Measurements from ENCODE around the gene MKX.

Gene MKX

DNA sequence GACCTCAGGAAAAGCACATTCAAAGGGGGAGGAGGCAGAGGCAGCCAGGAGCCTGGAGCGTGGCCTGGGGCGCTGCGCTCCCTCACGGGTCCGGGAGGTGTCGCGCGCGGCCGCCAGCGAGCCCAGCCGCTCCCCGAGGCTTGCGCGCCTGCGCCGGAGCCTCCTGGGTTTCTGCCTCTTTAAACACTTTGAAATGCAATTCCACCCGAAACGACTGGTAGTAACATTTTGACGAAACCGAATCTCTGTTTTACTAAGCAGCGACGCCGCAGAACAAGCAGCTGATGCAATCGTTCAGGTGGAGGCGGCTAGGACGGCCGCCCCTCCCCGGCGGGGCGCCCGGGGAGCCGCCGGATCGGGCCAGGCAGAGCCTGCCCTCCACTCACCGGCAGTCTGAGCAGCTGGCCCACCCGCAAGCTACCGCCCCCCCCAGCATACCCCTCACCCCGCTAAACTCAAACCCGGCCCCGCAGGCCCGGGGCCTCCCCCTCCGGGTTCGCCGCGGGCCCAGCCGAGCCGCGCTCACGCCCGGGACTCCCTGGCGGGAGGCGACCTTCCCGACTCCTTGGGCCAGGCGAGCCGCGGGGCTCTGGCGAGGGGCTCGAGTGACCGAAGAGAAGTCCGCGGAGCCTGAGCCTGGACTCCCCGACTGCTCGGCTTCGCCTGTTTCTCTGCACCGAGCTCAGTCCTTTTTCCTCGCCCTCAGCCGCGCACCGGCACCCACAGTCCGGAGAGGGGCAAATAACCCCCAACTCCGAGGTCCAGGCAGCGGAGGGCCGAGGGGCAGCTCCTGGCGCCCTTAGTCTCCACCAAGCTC lies 3.2 kb downstream of the MKX start:
- DNase-seq, result peak; percentile 91

DNA sequence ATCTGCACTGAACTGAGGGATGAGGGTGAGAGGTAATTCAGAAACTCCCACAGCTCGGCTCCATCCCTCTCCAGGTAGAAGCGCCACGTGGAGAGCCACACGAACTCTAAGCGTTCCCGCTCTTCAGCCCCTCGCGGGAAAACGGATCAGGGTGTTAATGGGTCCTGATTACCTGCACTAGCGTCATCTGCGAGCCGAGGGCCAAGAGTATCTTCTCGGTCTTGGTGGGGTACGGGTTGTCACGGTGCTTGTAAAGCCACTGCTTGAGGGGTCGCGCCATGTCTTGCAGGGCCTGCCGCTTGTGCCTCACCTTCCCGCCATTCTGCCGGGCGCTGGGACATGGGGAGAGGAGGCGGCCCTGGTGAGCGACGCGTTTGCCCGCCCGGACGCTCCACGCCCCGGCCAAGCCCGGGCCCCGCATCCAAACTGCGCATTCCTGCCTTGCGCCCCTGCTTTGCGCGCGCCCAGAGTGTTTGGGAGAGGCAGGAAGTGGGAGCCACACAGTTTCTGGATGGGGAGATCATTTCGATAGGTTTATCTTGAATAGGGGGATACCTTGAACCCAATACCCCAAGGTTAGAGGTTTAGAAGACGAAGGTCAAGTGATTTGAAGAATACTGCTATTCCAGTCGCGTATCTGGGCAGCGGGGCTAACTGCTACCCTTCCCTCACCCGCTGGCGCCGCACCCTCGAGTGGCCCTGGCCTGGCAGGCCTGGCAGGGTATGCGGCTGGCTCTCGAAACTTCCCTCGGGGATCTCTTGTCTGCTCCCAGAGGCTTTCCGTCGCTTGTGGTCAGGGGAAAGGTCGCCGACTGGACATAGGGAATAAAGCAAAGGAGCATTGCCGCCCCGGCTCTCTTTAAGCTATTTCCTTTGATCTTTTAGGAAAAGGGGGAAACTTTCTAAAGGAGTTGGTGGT lies 4.2 kb downstream of the MKX start:
- DNase-seq, result no peak

DNA sequence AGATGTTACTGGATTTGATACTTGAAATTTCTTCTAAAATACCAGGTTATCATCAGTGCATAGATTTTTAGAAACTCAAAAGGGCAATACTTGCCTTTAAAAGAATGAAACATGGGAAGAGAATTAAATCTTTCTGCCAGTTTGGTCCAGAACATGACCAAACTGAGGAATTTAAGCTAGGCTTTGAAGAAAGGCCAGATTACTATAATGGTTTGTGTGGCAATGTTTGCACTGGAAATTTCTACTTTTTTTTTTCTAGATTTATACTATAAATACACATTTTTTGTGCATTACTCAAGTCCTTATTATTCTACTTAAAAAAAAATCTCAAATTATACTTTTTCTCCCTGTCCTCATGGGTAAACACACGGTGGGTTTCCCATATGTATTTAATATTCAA lies 9.2 kb downstream of the MKX start:
- DNase-seq, result peak; percentile 46

DNA sequence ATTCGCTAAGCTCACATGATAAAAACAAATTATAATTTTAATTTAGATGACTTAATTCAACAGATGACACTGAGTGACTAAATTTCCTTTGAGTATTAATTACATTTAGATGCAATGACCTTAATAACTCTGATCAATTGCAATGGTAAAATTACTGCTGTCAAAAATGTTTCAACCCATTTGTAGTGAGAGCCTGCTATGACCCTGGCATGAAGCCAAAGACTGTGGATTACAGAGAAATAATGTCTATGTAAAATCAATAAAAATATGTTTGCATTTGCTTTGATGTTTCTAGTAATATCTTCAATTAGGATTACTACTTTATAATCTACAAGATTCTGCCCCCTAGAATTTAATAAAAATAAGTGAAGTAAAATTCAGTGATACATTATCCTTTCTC lies 15.6 kb downstream of the MKX start:
- no peak for DNase-seq

- DNase-seq, result no peak
Observed at GRCh38 chr10:27728338-27728737, 17.3 kb downstream of the MKX start.

DNA sequence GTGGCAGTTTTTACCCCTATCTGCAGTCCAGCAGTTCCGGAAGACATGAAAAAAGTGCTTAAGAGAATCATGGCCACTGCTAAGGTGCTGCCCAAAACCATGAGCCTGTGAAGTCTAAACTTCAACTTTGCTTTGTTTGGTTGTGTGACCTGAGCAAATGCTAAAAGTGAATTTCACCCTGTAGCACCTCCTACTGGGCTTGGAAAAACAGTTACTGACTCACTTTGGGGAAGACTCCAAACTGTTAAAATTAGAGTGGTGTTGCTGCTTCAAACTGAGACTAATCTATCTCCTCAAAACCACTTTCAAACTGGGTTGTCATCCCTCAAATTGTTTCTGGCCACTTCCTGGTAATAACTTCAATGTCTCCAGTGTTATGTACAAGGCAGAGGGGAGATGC lies 21.3 kb downstream of the MKX start:
- no peak for DNase-seq

DNA sequence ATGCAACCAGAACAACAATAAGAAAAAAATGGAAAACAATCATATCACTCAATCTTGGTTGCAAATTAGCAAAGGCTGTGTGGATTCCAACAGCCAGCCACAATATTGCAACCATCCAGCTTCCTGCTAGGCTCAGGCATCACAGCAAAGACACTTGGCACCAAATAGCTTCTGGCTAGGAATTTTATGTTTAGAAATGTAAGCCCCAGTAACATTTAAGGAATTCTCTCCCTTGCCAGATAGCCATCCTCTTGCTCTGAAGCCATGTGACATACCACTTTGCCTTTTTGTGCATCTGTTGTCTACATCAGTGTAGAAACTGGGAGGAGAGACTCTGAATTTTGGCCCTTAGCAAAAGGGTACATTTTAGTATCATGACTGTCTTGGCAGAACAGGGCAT lies 22.2 kb downstream of the MKX start:
- DNase-seq, result peak; percentile 94

DNA sequence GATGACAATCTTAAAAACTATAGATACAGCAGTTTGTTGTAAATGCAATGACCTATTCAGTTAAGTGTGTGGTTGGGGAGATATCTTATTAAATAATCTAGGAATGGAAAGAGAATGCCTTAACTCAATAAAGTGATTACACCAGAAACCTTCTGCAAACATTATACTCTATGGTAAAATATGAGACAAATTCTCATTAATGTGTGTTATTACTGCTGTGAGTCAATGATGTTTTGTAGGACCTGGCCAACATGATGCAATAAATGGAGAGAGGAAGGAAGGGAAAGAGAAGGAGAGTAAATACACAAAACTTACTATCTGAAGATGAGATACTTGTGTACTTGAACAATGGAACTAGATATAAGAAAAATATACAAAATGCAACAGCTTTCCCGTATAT lies 25.1 kb downstream of the MKX start:
- DNase-seq, result peak; percentile 27

GRCh38 chr10:27719052-27719451 lies 26.6 kb downstream of the MKX start:
- DNase-seq, result no peak

GRCh38 chr10:27717861-27718260 lies 27.8 kb downstream of the MKX start:
- DNase-seq, result peak; percentile 55

DNA sequence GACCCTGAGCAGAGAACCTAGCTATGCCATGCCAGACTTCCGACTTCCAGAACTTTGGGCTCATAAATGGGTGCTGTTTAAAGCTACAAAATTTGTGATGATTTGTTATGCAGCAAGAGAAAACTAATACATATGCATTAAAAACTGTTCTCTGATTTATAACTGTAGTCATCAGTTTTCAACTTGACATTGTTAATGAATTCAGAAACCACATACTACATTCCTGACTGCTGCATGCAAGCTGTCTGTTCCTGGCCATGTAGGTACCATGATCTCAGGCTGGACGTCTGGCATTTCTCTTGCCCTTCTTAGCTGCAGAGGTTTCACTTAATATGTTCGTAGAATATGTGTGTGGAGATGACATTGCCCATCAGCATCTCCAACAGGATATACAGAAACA lies 28.4 kb downstream of the MKX start:
- DNase-seq, result no peak

DNA sequence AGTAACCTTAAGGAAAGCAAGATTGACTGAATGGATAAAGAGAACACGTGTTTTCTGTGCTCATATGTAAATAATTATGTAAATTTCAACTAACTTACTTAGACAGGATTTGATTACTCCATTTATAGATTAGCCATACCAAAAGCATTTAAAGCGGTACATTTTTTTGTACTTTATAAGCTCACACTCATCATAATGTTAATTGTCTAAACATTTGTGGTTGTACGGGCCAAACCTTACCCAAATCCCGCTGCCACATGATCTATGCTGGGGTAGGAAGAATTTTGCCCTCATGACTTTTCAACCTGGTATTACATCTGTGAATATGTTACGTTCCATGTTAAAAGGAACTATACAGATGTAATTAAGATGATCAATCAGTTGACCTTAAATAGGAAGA lies 29.1 kb downstream of the MKX start:
- peak; percentile 52 for DNase-seq

DNA sequence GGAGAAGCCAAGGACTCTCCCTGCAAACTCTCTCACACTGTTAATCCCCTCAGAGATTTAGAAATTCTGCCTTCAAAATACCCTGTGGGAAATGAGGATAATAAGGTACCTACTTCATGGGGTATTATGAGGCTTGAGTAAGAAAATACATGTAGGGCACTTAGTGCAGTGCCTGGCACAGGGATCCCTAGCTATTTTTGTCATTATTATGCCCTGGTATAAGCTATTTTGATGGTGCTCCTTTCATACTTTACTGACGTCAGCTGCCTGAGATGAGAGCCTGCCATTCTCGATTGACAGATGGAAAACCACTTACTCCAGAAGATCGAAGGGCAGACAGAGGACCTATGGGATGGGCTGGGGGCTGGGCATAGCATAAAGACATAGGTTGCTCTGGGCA lies 30.1 kb downstream of the MKX start:
- DNase-seq, result no peak

GRCh38 chr10:27714349-27714748 lies 31.3 kb downstream of the MKX start:
- DNase-seq, result peak; percentile 52

GRCh38 chr10:27713941-27714340 lies 31.7 kb downstream of the MKX start:
- DNase-seq, result peak; percentile 73

DNA sequence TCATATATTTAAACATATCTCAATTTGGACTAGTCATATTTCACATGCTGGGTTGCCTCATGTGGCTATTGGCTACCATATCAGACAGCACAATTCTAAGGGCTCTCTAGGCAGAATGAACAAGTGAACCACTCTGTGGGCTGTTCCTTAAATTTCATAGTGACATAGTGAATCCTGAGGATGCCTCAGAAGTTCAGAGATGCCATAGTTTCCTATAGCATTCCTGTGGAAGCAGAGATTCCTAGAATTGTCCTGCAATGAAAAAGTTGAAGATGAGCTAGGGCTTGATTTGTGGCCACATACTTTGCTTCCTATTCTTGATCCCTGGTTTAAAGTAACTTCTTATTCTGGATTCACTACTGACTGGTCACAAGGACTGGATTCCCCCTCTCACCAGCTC lies 35.6 kb downstream of the MKX start:
- DNase-seq, result peak; percentile 79

GRCh38 chr10:27709304-27709703 lies 36.3 kb downstream of the MKX start:
- DNase-seq, result no peak

- no peak for DNase-seq
Observed at GRCh38 chr10:27701938-27702537, 43.6 kb downstream of the MKX start.

GRCh38 chr10:27699776-27700175 lies 45.8 kb downstream of the MKX start:
- peak; percentile 59 for DNase-seq

DNA sequence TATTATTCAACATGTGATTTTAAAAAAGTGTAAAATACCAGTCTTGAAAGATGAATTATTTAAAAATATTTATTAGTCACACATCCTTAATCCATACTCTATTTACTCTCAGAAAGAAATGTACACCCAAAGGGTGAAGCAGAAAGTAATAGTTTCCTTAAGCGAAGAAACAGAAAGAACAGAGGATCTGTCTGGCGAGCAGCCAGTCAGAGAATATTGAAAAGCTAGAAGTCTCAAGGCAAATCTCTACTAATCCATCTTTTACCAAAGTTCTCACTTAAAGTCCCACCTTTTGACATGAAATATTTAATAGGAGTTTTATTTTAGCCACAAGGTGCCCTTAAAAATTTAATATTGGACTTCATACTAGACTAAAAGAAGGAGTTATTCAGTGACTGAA lies 46.7 kb downstream of the MKX start:
- DNase-seq, result no peak

DNA sequence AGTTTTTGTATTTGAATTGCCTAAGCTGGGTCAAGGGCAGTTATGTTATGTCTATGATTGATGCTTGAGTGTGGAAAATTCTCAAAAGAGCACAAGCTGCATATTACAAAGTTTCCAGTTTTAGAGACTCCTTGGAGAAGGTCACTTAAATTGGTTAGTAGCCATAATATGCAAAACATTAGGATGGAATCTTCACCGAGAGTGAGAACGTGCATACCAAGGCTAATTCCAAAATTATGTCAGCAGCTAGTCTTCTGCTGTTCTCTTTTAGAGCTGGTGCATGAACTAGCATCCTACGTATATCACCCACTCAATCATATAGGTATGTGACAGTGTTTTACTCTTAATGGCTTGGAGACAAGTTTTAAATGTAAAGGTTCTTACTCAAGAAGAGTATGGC lies 49.2 kb downstream of the MKX start:
- peak; percentile 68 for DNase-seq

DNA sequence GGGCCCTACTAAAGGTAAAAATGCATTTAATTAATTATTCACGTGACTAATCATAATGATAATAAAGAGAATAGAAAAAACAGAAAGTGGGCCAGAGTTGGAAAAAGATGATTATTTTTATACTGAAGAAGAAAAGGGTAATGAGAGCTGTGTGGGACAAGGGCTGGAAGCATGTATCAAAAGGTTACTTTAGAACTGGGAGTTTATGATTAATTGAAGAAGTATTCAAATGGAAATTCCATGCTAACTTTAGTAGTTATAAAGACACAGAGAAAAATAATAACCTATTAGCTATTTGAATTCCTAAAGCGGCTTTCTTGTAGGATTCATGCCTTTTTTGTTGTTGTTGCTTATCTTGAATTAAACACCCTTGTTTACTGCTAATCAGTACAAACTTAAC lies 49.9 kb downstream of the MKX start:
- peak; percentile 52 for DNase-seq

DNA sequence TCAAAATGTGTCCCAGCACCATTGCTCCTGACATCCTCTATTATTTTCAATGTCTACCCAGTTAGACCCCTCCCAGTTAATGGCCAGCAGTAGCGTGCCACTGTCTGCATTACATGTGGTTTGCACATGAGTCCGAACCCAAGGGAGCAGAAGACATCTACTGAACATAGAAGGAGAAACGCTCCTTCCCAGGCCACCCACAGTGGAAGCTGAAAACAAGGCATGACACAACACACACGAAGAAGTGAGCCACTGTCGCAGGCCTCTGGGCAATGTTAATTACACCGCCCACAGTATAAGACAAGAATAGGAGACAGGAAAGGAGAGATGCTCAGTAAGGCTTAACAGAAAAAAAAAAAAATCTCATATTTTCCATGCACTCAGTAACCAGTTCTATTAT lies 50.5 kb downstream of the MKX start:
- peak; percentile 46 for DNase-seq
